ENCODE measurements around the gene TSPAN4.

GRCh38 chr11:884578-885070 lies 42.0 kb downstream of the TSPAN4 start:
- TF ChIP-seq CTCF (IDR thresholded peaks at IDR 0.05 in 2 of 3, conservative IDR thresholded peaks at IDR 0.05 in 1 of 3; ENCODE audit: control insufficient read depth in 2 of 3, extremely low read depth in 1 of 3, insufficient read depth in 1 of 3, low read depth in 3 of 3, low read length in 3 of 3) (no peak), ZNF24 (IDR thresholded peaks at IDR 0.05) (no peak), EP300 (IDR thresholded peaks at IDR 0.05; ENCODE audit: borderline replicate concordance in 1 of 2, control insufficient read depth in 1 of 2, low read depth in 2 of 2, low read length in 2 of 2) (no peak), EGR1 (IDR thresholded peaks at IDR 0.05; ENCODE audit: borderline replicate concordance in 1 of 2, low read depth in 2 of 2, low read length in 2 of 2) (no peak)
